Measurements from ENCODE around the gene COX4I1. TPM values are rescaled to one million over a fixed set of nuclear protein-coding genes. Genes with fewer than 3 reads are reported as not detected.

The COX4I1 gene
- total RNA-seq, 1 experiment from 2014 or later, result 839 TPM

GRCh38 chr16:85844786-85845185 is 45.3 kb downstream of the COX4I1 start:
- no TSS peak for BruUV-seq (replicated peaks)
- CTCF ChIA-PET, result no interaction called here
- H3K4me2 ChIP-seq (ENCODE audit: low read length), result no peak overlapping the region
- no peak overlapping the region for H2AFZ ChIP-seq (ENCODE audit: low read depth, low read length, poor library complexity, severe bottlenecking)
- no peak overlapping the region for H3K9ac ChIP-seq (ENCODE audit: low read length)
- no peak overlapping the region for H3K27ac ChIP-seq (ENCODE audit: low read depth, low read length)
- 0 out of 2 replicates have a peak, but pooled peaks cover 16% of the 10 kb centered on the region for H3K27me3 ChIP-seq (ENCODE audit: insufficient read depth, low read length)
- intact Hi-C loops (cut with micrococcal nuclease), result no loop called here
- H3K9me3 ChIP-seq (ENCODE audit: control insufficient read depth in 1 of 2, insufficient read depth in 1 of 2, low read depth in 1 of 2, low read length in 2 of 2), result no peaks in the 10 kb centered on the region
- TF ChIP-seq ZFX (IDR thresholded peaks at IDR 0.05) (no peak), CBX3 (IDR thresholded peaks at IDR 0.05; ENCODE audit: low read depth) (no peak), EZH2 (IDR thresholded peaks at IDR 0.05) (no peak), CEBPB (IDR thresholded peaks at IDR 0.05; ENCODE audit: low read depth) (no peak), REST (IDR thresholded peaks at IDR 0.05; ENCODE audit: low read depth) (no peak), JUND (IDR thresholded peaks at IDR 0.05) (no peak), EZH2phosphoT487 (IDR thresholded peaks at IDR 0.05; ENCODE audit: borderline replicate concordance) (no peak), POLR2AphosphoS5 (IDR thresholded peaks at IDR 0.05; ENCODE audit: low read depth, low read length) (no peak), SRF (IDR thresholded peaks at IDR 0.05; ENCODE audit: low read depth) (no peak), FOSL1 (IDR thresholded peaks at IDR 0.05; ENCODE audit: low read depth) (no peak)
- RAD21 ChIA-PET (ENCODE audit: low non-redundant PET in 1 of 2, low total read pairs in 2 of 2, uncharacterized antibody in 2 of 2, unreplicated experiment in 2 of 2), result no interaction called here
- ATAC-seq (no peak), DNase-seq (ENCODE audit: low read depth, low spot score) (no peak)
- POLR2A ChIA-PET, result no interaction called here
- no peak overlapping the region for H3K4me3 ChIP-seq (replicated peaks in 1 of 2; ENCODE audit: low read depth in 1 of 2, low read length in 2 of 2)
- no peaks in the 10 kb centered on the region for H3K9me2 ChIP-seq (ENCODE audit: insufficient read depth)
- H3K4me1 ChIP-seq (ENCODE audit: control insufficient read depth in 1 of 2, insufficient read depth in 2 of 2, low read length in 2 of 2), result no peaks in the 10 kb centered on the region
- H3K79me2 ChIP-seq (ENCODE audit: insufficient read depth, low read length), result no peaks in the 10 kb centered on the region
- no peaks in the 10 kb centered on the region for H3K36me3 ChIP-seq (ENCODE audit: control insufficient read depth in 1 of 2, insufficient read depth in 2 of 2, low read length in 2 of 2)
- H4K20me1 ChIP-seq (ENCODE audit: insufficient read depth), result no peaks in the 10 kb centered on the region

All from HCT116 (cell line).